ENCODE results near the gene LOX. TPM values are rescaled to one million over a fixed set of nuclear protein-coding genes. Genes with fewer than 3 reads are reported as not detected.

Gene LOX
- total RNA-seq, 1 experiment from 2014 or later = 0.79 TPM

DNA sequence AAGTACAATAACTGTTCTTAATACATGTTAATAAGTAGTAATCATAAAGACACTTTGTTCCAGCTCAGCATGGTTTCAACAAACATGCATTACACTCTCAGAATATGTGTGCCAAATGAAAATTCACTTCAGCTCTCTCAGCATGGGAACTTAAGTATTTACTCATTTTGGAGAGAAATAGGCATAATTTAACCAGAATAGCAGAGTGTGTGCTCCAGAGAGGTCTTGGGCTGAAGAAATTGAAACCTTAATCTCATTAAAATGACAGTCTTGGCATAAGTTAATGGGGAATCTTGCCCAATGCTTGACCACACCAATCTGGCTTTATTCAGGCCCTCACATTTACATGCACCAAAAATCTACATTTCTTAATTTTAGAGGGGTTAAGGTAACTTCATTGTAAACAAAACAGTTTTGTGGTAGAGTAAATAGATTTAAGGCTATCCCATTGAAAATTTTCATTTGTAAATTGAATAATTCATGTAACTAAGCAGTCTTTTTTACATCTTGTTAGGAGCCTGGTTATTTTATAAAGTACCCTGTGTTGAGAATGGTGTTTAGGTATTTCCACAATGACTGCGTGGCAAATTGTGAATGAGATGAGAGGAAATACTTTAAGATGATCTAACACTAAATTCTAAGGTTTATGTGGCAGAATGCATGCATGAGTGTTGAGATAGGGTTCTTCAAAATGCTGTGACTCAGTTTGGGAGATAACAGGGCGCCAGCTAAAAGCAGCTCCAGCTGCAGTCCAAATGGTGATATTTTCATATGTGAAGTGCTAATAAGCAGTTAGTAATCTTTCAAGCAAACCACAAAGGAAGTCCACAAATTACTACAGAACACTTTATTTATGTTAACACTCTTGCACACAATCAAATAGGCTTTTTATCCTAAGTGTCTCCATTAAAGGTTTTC is 11.3 kb upstream of the LOX start:
- Histone ChIP-seq H3K27me3 (ENCODE audit: insufficient read depth, low read length) (no peaks in the 10 kb centered on the region), H3K14ac (ENCODE audit: insufficient read depth, low read length) (no peak overlapping the region), H3K27ac (ENCODE audit: insufficient read length, low read depth, low read length) (no peak overlapping the region), H3K56ac (ENCODE audit: insufficient read length, low read depth, low read length) (no peak overlapping the region), H4K20me1 (ENCODE audit: control insufficient read depth, insufficient read depth, insufficient read length) (no peaks in the 10 kb centered on the region), H2AK5ac (ENCODE audit: insufficient read length, low read length) (no peak overlapping the region), H3K23ac (ENCODE audit: insufficient read length, low read depth, low read length) (no peak overlapping the region), H2AFZ (ENCODE audit: low read length) (no peak overlapping the region), H3K18ac (ENCODE audit: insufficient read length, low read depth, low read length) (no peak overlapping the region), H3K79me2 (ENCODE audit: insufficient read depth, low read length) (no peaks in the 10 kb centered on the region), H3K9me3 (ENCODE audit: control insufficient read depth, low read depth, low read length) (no peaks in the 10 kb centered on the region), H3K4ac (ENCODE audit: low read depth, low read length) (no peak overlapping the region), H2BK5ac (ENCODE audit: insufficient read length, low read length) (no peak overlapping the region), H2BK120ac (ENCODE audit: low read depth, low read length, poor library complexity, severe bottlenecking) (no peak overlapping the region), H3K79me1 (ENCODE audit: insufficient read depth, low read depth, low read length, poor library complexity, severe bottlenecking) (no peaks in the 10 kb centered on the region), H2BK15ac (ENCODE audit: low read depth, low read length) (no peak overlapping the region), H4K8ac (replicated peaks; ENCODE audit: insufficient read length, low read depth, low read length) (no peak overlapping the region), H4K91ac (ENCODE audit: insufficient read length, low read depth, low read length) (no peak overlapping the region), H3T11ph (ENCODE audit: low read length) (no peak overlapping the region), H3K9ac (ENCODE audit: extremely low read depth, insufficient read length, low read length) (no peak overlapping the region), H3K4me1 (ENCODE audit: insufficient read depth, low read length) (no peaks in the 10 kb centered on the region; the same call in 1 of the 2 replicates), H2BK12ac (ENCODE audit: insufficient read length, low read depth, low read length) (no peak overlapping the region), H3K23me2 (ENCODE audit: insufficient read length, low read depth, low read length, poor library complexity, severe bottlenecking) (no peaks in the 10 kb centered on the region), H2BK20ac (ENCODE audit: low read depth, low read length, poor library complexity, severe bottlenecking) (no peak overlapping the region), H4K5ac (ENCODE audit: insufficient read length, low read depth, low read length) (no peak overlapping the region), H3K4me2 (ENCODE audit: insufficient read depth, insufficient read length, low read length) (no peak overlapping the region)
- Mint-ChIP-seq H3K36me3 (ENCODE audit: insufficient read depth in 1 of 3, low read depth in 3 of 3) (no peaks in the 10 kb centered on the region), H3K4me1 (peaks cover 4 to 11% of the 10 kb centered on the region in 2 experiments), H3K27ac (peak overlapping the region in 2 of 3 experiments; percentile 20 to 22; a peak in 1 of 7 replicates), H3K4me3 (no peak overlapping the region), H3K27me3 (ENCODE audit: low read depth) (no peaks in the 10 kb centered on the region), H3K9me3 (no peaks in the 10 kb centered on the region)
- WGBS (ENCODE audit: extremely low coverage, insufficient read length, low lambda C conversion rate) = no CpG with 5 or more reads among the region's 2 CpGs
- TF ChIP-seq, protein P1, sequence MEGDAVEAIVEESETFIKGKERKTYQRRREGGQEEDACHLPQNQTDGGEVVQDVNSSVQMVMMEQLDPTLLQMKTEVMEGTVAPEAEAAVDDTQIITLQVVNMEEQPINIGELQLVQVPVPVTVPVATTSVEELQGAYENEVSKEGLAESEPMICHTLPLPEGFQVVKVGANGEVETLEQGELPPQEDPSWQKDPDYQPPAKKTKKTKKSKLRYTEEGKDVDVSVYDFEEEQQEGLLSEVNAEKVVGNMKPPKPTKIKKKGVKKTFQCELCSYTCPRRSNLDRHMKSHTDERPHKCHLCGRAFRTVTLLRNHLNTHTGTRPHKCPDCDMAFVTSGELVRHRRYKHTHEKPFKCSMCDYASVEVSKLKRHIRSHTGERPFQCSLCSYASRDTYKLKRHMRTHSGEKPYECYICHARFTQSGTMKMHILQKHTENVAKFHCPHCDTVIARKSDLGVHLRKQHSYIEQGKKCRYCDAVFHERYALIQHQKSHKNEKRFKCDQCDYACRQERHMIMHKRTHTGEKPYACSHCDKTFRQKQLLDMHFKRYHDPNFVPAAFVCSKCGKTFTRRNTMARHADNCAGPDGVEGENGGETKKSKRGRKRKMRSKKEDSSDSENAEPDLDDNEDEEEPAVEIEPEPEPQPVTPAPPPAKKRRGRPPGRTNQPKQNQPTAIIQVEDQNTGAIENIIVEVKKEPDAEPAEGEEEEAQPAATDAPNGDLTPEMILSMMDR (conservative IDR thresholded peaks at IDR 0.05) = no peak
- DNase-seq = no peak
